OCI-LY7 (cell line): ENCODE data around the gene CABP4. TPM values are rescaled to one million over a fixed set of nuclear protein-coding genes. Genes with fewer than 3 reads are reported as not detected.
"Not testable (repeated sequence)": the region's sequence is repeated elsewhere in the genome, so short reads cannot be mapped to it uniquely, and the experiment has no call there.

Experiments used
- BruUV-seq: library from RNA; stranded (reverse); fragments of 400-500 nt; replicated peaks from 2 replicates; lab custom pipeline; 2021; lab: Mats Ljungman, UMichigan
- CTCF ChIA-PET: fragments of 300-600 bp; sonication (Branson Sonifier 250); formaldehyde crosslinking; loops from one replicate; lab custom pipeline; 2022; ENCODE audit warnings: antibody characterized with exemption; ENCODE audit not compliant: unreplicated experiment; lab: Charles Lee
- POLR2A ChIA-PET: fragments of 300-600 bp; sonication (Branson Sonifier 250); formaldehyde crosslinking; loops from one replicate; lab custom pipeline; 2022; ENCODE audit warnings: antibody characterized with exemption; lab: Charles Lee
- DNase-seq: peaks from one replicate; pipeline ENCODE4 v3.0.0-alpha.2; 2015; ENCODE audit warnings: low spot score
- H2AFZ ChIP-seq: fragments of 200-600 bp; sonication (generic), shearing (Covaris generic); 2 replicates; pipeline ENCODE4 v1.6.1; 2014; ENCODE audit warnings: mild to moderate bottlenecking, antibody characterized with exemption, low read length, moderate library complexity
- H3K27ac ChIP-seq: fragments of 200-600 bp; sonication (generic); 2 replicates; pipeline ENCODE4 v1.5.1; 2014; ENCODE audit warnings: mixed run types, low read depth, mild to moderate bottlenecking, moderate library complexity, low read length, inconsistent platforms; ENCODE audit not compliant: poor library complexity, severe bottlenecking
- H3K36me3 ChIP-seq: fragments of 200-600 bp; sonication (generic); 2 replicates; pipeline ENCODE4 v1.6.1; 2014; ENCODE audit warnings: mild to moderate bottlenecking, antibody characterized with exemption, low read length, moderate library complexity, mixed read lengths; ENCODE audit not compliant: insufficient read depth
- H3K4me1 ChIP-seq: fragments of 200-600 bp; sonication (generic); 2 replicates; pipeline ENCODE4 v1.5.1; 2014; ENCODE audit warnings: mild to moderate bottlenecking, low read length; ENCODE audit not compliant: insufficient read depth, poor library complexity, severe bottlenecking
- H3K4me2 ChIP-seq: fragments of 200-600 bp; sonication (generic); 2 replicates; pipeline ENCODE4 v1.6.1; 2014; ENCODE audit warnings: mild to moderate bottlenecking, low read length
- H3K4me3 ChIP-seq: fragments of 200-600 bp; sonication (generic); 2 replicates; pipeline ENCODE4 v1.5.1; 2014; ENCODE audit warnings: mild to moderate bottlenecking, low read depth, low read length; ENCODE audit not compliant: poor library complexity, severe bottlenecking
- H3K79me2 ChIP-seq: fragments of 200-600 bp; sonication (generic); 2 replicates; pipeline ENCODE4 v1.6.1; 2016; ENCODE audit warnings: low read depth, mild to moderate bottlenecking, low read length, moderate library complexity, mixed read lengths; ENCODE audit not compliant: insufficient read depth
- H3K9me2 ChIP-seq: fragments of 200-600 bp; sonication (generic); 2 replicates; pipeline ENCODE4 v1.6.1; 2016; ENCODE audit warnings: mild to moderate bottlenecking, low read length, mixed read lengths; ENCODE audit not compliant: insufficient read depth
- H3K9me3 ChIP-seq: fragments of 200-600 bp; sonication (generic); 2 replicates; pipeline ENCODE4 v1.6.1; 2014; ENCODE audit warnings: mild to moderate bottlenecking, mixed run types, low read length, mixed read lengths
- H4K20me1 ChIP-seq: fragments of 200-600 bp; sonication (generic); 2 replicates; pipeline ENCODE4 v1.6.1; 2014; ENCODE audit warnings: mild to moderate bottlenecking, antibody characterized with exemption, low read length, moderate library complexity, mixed read lengths; ENCODE audit not compliant: insufficient read depth
- CTCF ChIP-seq: fragments of 200-600 bp; sonication (generic); conservative IDR thresholded peaks from 2 replicates; pipeline ENCODE4 v1.5.1; 2014; ENCODE audit warnings: mild to moderate bottlenecking, antibody characterized with exemption, low read length, moderate library complexity, mixed read lengths
- EZH2phosphoT487 ChIP-seq: fragments of 200-600 bp; sonication (generic); IDR thresholded peaks from 2 replicates; pipeline ENCODE4 v1.6.1; 2018; ENCODE audit warnings: low read depth, borderline replicate concordance, mild to moderate bottlenecking, mixed run types, antibody characterized with exemption, low read length, moderate library complexity, mixed read lengths
- intact Hi-C: fragments of 100-400 bp; cut with micrococcal nuclease; formaldehyde crosslinking; loops from one replicate; pipeline ENCODE4 v1.10.0; 2022; ENCODE audit not compliant: unreplicated experiment
- total RNA-seq, 2 experiments: library from RNA; depleted of rRNA in 1 of 2; stranded (reverse); fragments of >200 nt in 1 of 2; shearing (Covaris generic) in 1 of 2; gene quantifications; 2 replicates each; pipeline ENCODE4 v1.2.3, GENCODE V29; 2014 to 2022

CABP4 gene
- total RNA-seq, 2 experiments from 2014 or later, result 3.0 to 11.5 TPM

- H3K9me2 ChIP-seq, result no peaks in the 10 kb centered on the region
- H3K36me3 ChIP-seq, result no peaks in the 10 kb centered on the region
- ChIA-PET POLR2A (interaction anchor here (1.9 to 2.4 kb wide), 2 partner anchors 13 to 20 kb away, joined by 7 to 10 read pairs; partner anchors contain the start of genes PTPRCAP and TBC1D10C), CTCF (no interaction called here)
- TF ChIP-seq EZH2phosphoT487, result no peak
- no peak for TF ChIP-seq CTCF
- peaks cover 6% of the 10 kb centered on the region; the same call in 1 of the 2 replicates for H3K79me2 ChIP-seq
- no peaks in the 10 kb centered on the region for H4K20me1 ChIP-seq
- H3K4me1 ChIP-seq, result peaks cover 33% of the 10 kb centered on the region
- intact Hi-C loops, result loop anchor here (5.0 kb wide), 1 partner anchor 83 kb away; the partner anchor contains the start of genes CDK2AP2 and PITPNM1
- H3K9me3 ChIP-seq, result no peaks in the 10 kb centered on the region
- no TSS peak for BruUV-seq
- H3K27ac ChIP-seq, result no peak overlapping the region
- no peak overlapping the region for H2AFZ ChIP-seq
- no peak overlapping the region for H3K4me3 ChIP-seq
- no peak overlapping the region for H3K4me2 ChIP-seq
- no peak for DNase-seq
These were observed 31.1 kb upstream of the CABP4 start for GRCh38 chr11:67423891-67424613.

GRCh38 chr11:67427364-67427859, 27.7 kb upstream of the CABP4 start:
- CTCF ChIA-PET, H4K20me1 ChIP-seq, H3K9me2 ChIP-seq, DNase-seq, BruUV-seq, intact Hi-C loops, H3K9me3 ChIP-seq: not testable (repeated sequence)
- H3K4me2 ChIP-seq, result peak overlapping the region; percentile 76
- H3K4me3 ChIP-seq, result peak overlapping the region; percentile 82
- peaks cover 16% of the 10 kb centered on the region; the same call in 1 of the 2 replicates for H3K79me2 ChIP-seq
- H3K4me1 ChIP-seq, result peaks cover 20% of the 10 kb centered on the region
- H3K36me3 ChIP-seq, result peaks cover 17% of the 10 kb centered on the region
- POLR2A ChIA-PET, result interaction anchor here (1.2 kb wide), 1 partner anchor 14 kb away, joined by 3 read pairs; no protein-coding TSS in a partner anchor
- H3K27ac ChIP-seq, result peak overlapping the region; percentile 46
- peak overlapping the region; percentile 85; the same call in 1 of the 2 replicates for H2AFZ ChIP-seq

GRCh38 chr11:67428052-67429001, 26.8 kb upstream of the CABP4 start, which contains the start of gene RPS6KB2:
RPS6KB2 (plus strand) TSS chr11:67428494; CDS start chr11:67428546, 52 bp downstream.
- H2AFZ ChIP-seq, result peak within 1 kb of the TSS; percentile 85
- intact Hi-C loops, result no loop called here
- H3K4me1 ChIP-seq, result peaks cover 26% of the 10 kb centered on the region
- peak; percentile 99 for DNase-seq
- H3K4me3 ChIP-seq, result peak within 1 kb of the TSS; percentile 82
- CTCF ChIA-PET, result no interaction called here
- H4K20me1 ChIP-seq, result no peaks in the 10 kb centered on the region
- peak within 1 kb of the TSS; percentile 46 for H3K27ac ChIP-seq
- H3K36me3 ChIP-seq, result peaks cover 26% of the 10 kb centered on the region
- H3K4me2 ChIP-seq, result peak within 1 kb of the TSS; percentile 78
- H3K9me2 ChIP-seq, result no peaks in the 10 kb centered on the region
- POLR2A ChIA-PET, result interaction anchor here (1.0 to 1.2 kb wide), 3 partner anchors 9 to 25 kb away, joined by 3 read pairs; partner anchors contain the start of gene PTPRCAP
- H3K9me3 ChIP-seq, result no peaks in the 10 kb centered on the region
- peaks cover 16% of the 10 kb centered on the region; the same call in 1 of the 2 replicates for H3K79me2 ChIP-seq
- no TSS peak for BruUV-seq
- TF ChIP-seq CTCF (no peak), EZH2phosphoT487 (no peak)
